ENCODE results near the gene DGKE.

DNA sequence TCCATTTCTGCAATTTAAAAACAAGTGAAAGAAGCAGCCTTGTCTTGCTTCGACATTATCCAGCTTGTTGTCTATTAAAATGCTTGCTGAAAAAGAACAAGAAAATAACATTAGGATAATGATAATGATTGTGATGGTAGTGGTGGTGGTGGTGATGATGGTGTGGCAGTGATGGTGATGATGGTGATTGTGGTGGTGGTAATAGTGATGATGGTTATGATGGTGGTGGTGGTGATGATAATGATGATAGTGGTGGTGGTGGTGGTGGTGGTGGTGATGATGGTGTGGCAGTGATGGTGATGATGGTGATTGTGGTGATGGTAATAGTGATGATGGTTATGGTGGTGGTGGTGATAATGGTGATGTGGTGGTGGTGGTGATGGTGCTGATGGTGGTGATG, 41.7 kb upstream of the DGKE start:
- TF ChIP-seq, protein P1, sequence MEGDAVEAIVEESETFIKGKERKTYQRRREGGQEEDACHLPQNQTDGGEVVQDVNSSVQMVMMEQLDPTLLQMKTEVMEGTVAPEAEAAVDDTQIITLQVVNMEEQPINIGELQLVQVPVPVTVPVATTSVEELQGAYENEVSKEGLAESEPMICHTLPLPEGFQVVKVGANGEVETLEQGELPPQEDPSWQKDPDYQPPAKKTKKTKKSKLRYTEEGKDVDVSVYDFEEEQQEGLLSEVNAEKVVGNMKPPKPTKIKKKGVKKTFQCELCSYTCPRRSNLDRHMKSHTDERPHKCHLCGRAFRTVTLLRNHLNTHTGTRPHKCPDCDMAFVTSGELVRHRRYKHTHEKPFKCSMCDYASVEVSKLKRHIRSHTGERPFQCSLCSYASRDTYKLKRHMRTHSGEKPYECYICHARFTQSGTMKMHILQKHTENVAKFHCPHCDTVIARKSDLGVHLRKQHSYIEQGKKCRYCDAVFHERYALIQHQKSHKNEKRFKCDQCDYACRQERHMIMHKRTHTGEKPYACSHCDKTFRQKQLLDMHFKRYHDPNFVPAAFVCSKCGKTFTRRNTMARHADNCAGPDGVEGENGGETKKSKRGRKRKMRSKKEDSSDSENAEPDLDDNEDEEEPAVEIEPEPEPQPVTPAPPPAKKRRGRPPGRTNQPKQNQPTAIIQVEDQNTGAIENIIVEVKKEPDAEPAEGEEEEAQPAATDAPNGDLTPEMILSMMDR (IDR thresholded peaks at IDR 0.05; ENCODE audit: poor library complexity, severe bottlenecking): no peak
- TF ChIP-seq EP300 (conservative IDR thresholded peaks at IDR 0.05; ENCODE audit: poor library complexity, severe bottlenecking): no peak
- TF ChIP-seq EZH2 (IDR thresholded peaks at IDR 0.05; ENCODE audit: borderline replicate concordance, insufficient read depth, low read length, poor library complexity, severe bottlenecking): no peak
- TF ChIP-seq POLR2AphosphoS5 (IDR thresholded peaks at IDR 0.05): no peak
- no peak for TF ChIP-seq MXI1 (conservative IDR thresholded peaks at IDR 0.05; ENCODE audit: poor library complexity, severe bottlenecking)
- TF ChIP-seq TAF1 (IDR thresholded peaks at IDR 0.05; ENCODE audit: low read depth): no peak
- TF ChIP-seq, protein P2, sequence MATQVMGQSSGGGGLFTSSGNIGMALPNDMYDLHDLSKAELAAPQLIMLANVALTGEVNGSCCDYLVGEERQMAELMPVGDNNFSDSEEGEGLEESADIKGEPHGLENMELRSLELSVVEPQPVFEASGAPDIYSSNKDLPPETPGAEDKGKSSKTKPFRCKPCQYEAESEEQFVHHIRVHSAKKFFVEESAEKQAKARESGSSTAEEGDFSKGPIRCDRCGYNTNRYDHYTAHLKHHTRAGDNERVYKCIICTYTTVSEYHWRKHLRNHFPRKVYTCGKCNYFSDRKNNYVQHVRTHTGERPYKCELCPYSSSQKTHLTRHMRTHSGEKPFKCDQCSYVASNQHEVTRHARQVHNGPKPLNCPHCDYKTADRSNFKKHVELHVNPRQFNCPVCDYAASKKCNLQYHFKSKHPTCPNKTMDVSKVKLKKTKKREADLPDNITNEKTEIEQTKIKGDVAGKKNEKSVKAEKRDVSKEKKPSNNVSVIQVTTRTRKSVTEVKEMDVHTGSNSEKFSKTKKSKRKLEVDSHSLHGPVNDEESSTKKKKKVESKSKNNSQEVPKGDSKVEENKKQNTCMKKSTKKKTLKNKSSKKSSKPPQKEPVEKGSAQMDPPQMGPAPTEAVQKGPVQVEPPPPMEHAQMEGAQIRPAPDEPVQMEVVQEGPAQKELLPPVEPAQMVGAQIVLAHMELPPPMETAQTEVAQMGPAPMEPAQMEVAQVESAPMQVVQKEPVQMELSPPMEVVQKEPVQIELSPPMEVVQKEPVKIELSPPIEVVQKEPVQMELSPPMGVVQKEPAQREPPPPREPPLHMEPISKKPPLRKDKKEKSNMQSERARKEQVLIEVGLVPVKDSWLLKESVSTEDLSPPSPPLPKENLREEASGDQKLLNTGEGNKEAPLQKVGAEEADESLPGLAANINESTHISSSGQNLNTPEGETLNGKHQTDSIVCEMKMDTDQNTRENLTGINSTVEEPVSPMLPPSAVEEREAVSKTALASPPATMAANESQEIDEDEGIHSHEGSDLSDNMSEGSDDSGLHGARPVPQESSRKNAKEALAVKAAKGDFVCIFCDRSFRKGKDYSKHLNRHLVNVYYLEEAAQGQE (IDR thresholded peaks at IDR 0.05; ENCODE audit: borderline replicate concordance): no peak
- TF ChIP-seq RAD21 (conservative IDR thresholded peaks at IDR 0.05): no peak

Measured in neural cell (in vitro differentiated cells).